GM23338 (cell line): ENCODE measurements around the gene CWC27. TPM values are rescaled to one million over a fixed set of nuclear protein-coding genes. Genes with fewer than 3 reads are reported as not detected.

Source experiments
- ATAC-seq: fragments of 200-7000 bp; cut with Tn5 transposase; 3 replicates; pipeline ENCODE4 v1.9.1; 2020
- DNase-seq: peaks from one replicate; pipeline ENCODE4 v3.0.0-alpha.2; 2015; ENCODE audit warnings: low spot score
- H2AFZ ChIP-seq: fragments of 200-600 bp; sonication (generic); 2 replicates; pipeline ENCODE4 v1.8.0; 2016; ENCODE audit warnings: antibody characterized with exemption, mild to moderate bottlenecking, moderate library complexity
- H3F3A ChIP-seq: fragments of 200-600 bp; sonication (generic); replicated peaks from 2 replicates; pipeline ENCODE4 v1.8.0; 2017; ENCODE audit warnings: antibody characterized with exemption, mixed run types, low read depth
- H3K27ac ChIP-seq: fragments of 200-600 bp; sonication (generic); 2 replicates; pipeline ENCODE4 v1.6.1; 2016; ENCODE audit warnings: low read depth
- H3K27me3 ChIP-seq: fragments of 200-600 bp; sonication (generic); 2 replicates; pipeline ENCODE4 v1.8.0; 2016; ENCODE audit warnings: mild to moderate bottlenecking, mixed run types, moderate library complexity; ENCODE audit not compliant: insufficient read depth
- H3K36me3 ChIP-seq: fragments of 200-600 bp; sonication (generic); 2 replicates; pipeline ENCODE4 v1.8.0; 2016; ENCODE audit warnings: mild to moderate bottlenecking; ENCODE audit not compliant: insufficient read depth
- H3K4me1 ChIP-seq: fragments of 200-600 bp; sonication (generic); 2 replicates; pipeline ENCODE4 v1.8.0; 2016; ENCODE audit warnings: mild to moderate bottlenecking, moderate library complexity; ENCODE audit not compliant: insufficient read depth
- H3K4me2 ChIP-seq: fragments of 200-600 bp; sonication (generic); 2 replicates; pipeline ENCODE4 v1.7.1; 2017; ENCODE audit warnings: mixed run types
- H3K4me3 ChIP-seq: fragments of 200-600 bp; sonication (generic); 2 replicates; pipeline ENCODE4 v1.6.1; 2016; ENCODE audit warnings: mixed run types
- H3K79me2 ChIP-seq: fragments of 200-600 bp; sonication (generic); replicated peaks from 2 replicates; pipeline ENCODE4 v1.8.0; 2017; ENCODE audit warnings: mild to moderate bottlenecking; ENCODE audit not compliant: insufficient read depth
- H3K9me2 ChIP-seq: fragments of 200-600 bp; sonication (generic); 2 replicates; pipeline ENCODE4 v1.8.0; 2017; ENCODE audit not compliant: insufficient read depth
- H4K20me1 ChIP-seq: fragments of 200-600 bp; sonication (generic); replicated peaks from 2 replicates; pipeline ENCODE4 v1.8.0; 2017; ENCODE audit warnings: mild to moderate bottlenecking; ENCODE audit not compliant: insufficient read depth
- H3K27ac Mint-ChIP-seq: 2 replicates; pipeline ENCODE4 v1.8.0; 2020; ENCODE audit warnings: inconsistent platforms, mild to moderate bottlenecking, moderate library complexity, mixed read lengths
- H3K27me3 Mint-ChIP-seq: 3 replicates; pipeline ENCODE4 v1.8.0; 2022; ENCODE audit warnings: low read depth, mild to moderate bottlenecking, moderate library complexity, mixed read lengths, inconsistent platforms; ENCODE audit not compliant: insufficient read depth, poor library complexity
- H3K36me3 Mint-ChIP-seq: 3 replicates; pipeline ENCODE4 v1.8.0; 2021; ENCODE audit warnings: low read depth, mild to moderate bottlenecking, inconsistent platforms, moderate library complexity, mixed read lengths
- H3K4me1 Mint-ChIP-seq: 3 replicates; pipeline ENCODE4 v1.8.0; 2020; ENCODE audit warnings: mild to moderate bottlenecking, inconsistent platforms, mixed read lengths
- H3K4me3 Mint-ChIP-seq: 3 replicates; pipeline ENCODE4 v1.8.0; 2021; ENCODE audit warnings: moderate library complexity, mild to moderate bottlenecking, inconsistent platforms, mixed read lengths
- H3K9me3 Mint-ChIP-seq: 3 replicates; pipeline ENCODE4 v1.8.0; 2020; ENCODE audit warnings: moderate library complexity, mild to moderate bottlenecking, inconsistent platforms, mixed read lengths
- CREB1 ChIP-seq: fragments of 250-450 bp; sonication (Bioruptor Pico); IDR thresholded peaks from 2 replicates; pipeline ENCODE4 v1.5.0; 2020; ENCODE audit warnings: low read depth, mild to moderate bottlenecking, moderate library complexity
- EZH2 ChIP-seq: fragments of 200-600 bp; sonication (generic); IDR thresholded peaks from one replicate; pipeline ENCODE4 v1.8.0; 2017; ENCODE audit warnings: antibody characterized with exemption, mild to moderate bottlenecking, low read depth; ENCODE audit not compliant: unreplicated experiment
- EZH2phosphoT487 ChIP-seq: fragments of 200-600 bp; sonication (generic); IDR thresholded peaks from one replicate; pipeline ENCODE4 v1.8.1; 2018; ENCODE audit warnings: antibody characterized with exemption; ENCODE audit not compliant: unreplicated experiment
- JUNB ChIP-seq: IDR thresholded peaks from one replicate; pipeline ENCODE4 v1.6.1; 2016; ENCODE audit warnings: antibody characterized with exemption; ENCODE audit not compliant: unreplicated experiment
- NANOG ChIP-seq: IDR thresholded peaks from 2 replicates; pipeline ENCODE4 v1.6.1; 2016; ENCODE audit warnings: antibody characterized with exemption, borderline replicate concordance
- REST ChIP-seq: IDR thresholded peaks from one replicate; pipeline ENCODE4 v1.6.1; 2018; ENCODE audit warnings: antibody characterized with exemption; ENCODE audit not compliant: unreplicated experiment
- STAT1 ChIP-seq: IDR thresholded peaks from one replicate; pipeline ENCODE4 v1.6.1; 2016; ENCODE audit warnings: antibody characterized with exemption; ENCODE audit not compliant: unreplicated experiment
- ZNF114 ChIP-seq: fragments of 250-450 bp; sonication (Bioruptor Pico); IDR thresholded peaks from 2 replicates; pipeline ENCODE4 v1.5.0; 2020; ENCODE audit warnings: mild to moderate bottlenecking, moderate library complexity
- polyA plus RNA-seq: library from polyadenylated mRNA; unstranded; fragments of >200 nt; fragmentation: Nextera tagmentation; extraction: Ambion mirVana; gene quantifications from 2 replicates; pipeline ENCODE4 v1.2.1, GENCODE V29; 2016
- total RNA-seq: library from RNA; depleted of rRNA; stranded (reverse); fragments of >200 nt; shearing (Covaris generic); gene quantifications from 2 replicates; pipeline ENCODE4 v1.2.3, GENCODE V29; 2014

The CWC27 gene
- total and polyA plus RNA-seq, 2 experiments from 2014 or later: 27.7 to 115 TPM

- no peaks in the 10 kb centered on the region for H3K36me3 ChIP-seq
- no peak overlapping the region for H3K27ac Mint-ChIP-seq
- H4K20me1 ChIP-seq: no peaks in the 10 kb centered on the region
- no peak for DNase-seq
- no peak overlapping the region for H3K27ac ChIP-seq
- no peaks in the 10 kb centered on the region for H3K36me3 Mint-ChIP-seq
- H3K27me3 ChIP-seq: no peaks in the 10 kb centered on the region
- H3F3A ChIP-seq: no peaks in the 10 kb centered on the region
- H3K79me2 ChIP-seq: no peaks in the 10 kb centered on the region
- no peaks in the 10 kb centered on the region for H3K4me1 ChIP-seq
- H3K4me3 ChIP-seq: no peak overlapping the region
- no peak overlapping the region for H2AFZ ChIP-seq
- H3K27me3 Mint-ChIP-seq: no peaks in the 10 kb centered on the region
- no peak for ATAC-seq
- H3K4me3 Mint-ChIP-seq: no peak overlapping the region
- H3K4me2 ChIP-seq: no peak overlapping the region
- H3K9me2 ChIP-seq: no peaks in the 10 kb centered on the region
- H3K9me3 Mint-ChIP-seq: no peaks in the 10 kb centered on the region
- TF ChIP-seq EZH2: no peak
- no peak for TF ChIP-seq EZH2phosphoT487
- TF ChIP-seq REST: no peak
- TF ChIP-seq JUNB: no peak
- TF ChIP-seq STAT1: no peak
- TF ChIP-seq NANOG: no peak
- no peak for TF ChIP-seq ZNF114 (CRISPR knock-in tag)
- H3K4me1 Mint-ChIP-seq: no peaks in the 10 kb centered on the region
These were observed 112.1 kb downstream of the CWC27 start for GRCh38 chr5:64880821-64881220.

- Mint-ChIP-seq H3K27ac (no peak overlapping the region), H3K9me3 (no peaks in the 10 kb centered on the region), H3K4me3 (no peak overlapping the region), H3K27me3 (no peaks in the 10 kb centered on the region), H3K4me1 (no peaks in the 10 kb centered on the region), H3K36me3 (no peaks in the 10 kb centered on the region)
- DNase-seq (no peak), ATAC-seq (no peak)
- Histone ChIP-seq H3F3A (no peaks in the 10 kb centered on the region), H3K9me2 (no peaks in the 10 kb centered on the region), H3K27me3 (no peaks in the 10 kb centered on the region), H2AFZ (no peak overlapping the region), H4K20me1 (no peaks in the 10 kb centered on the region), H3K36me3 (no peaks in the 10 kb centered on the region), H3K4me3 (no peak overlapping the region), H3K79me2 (no peaks in the 10 kb centered on the region), H3K4me2 (no peak overlapping the region), H3K4me1 (no peaks in the 10 kb centered on the region), H3K27ac (no peak overlapping the region)
- TF ChIP-seq EZH2 (no peak), EZH2phosphoT487 (no peak), JUNB (no peak), REST (no peak), STAT1 (no peak), ZNF114 (CRISPR knock-in tag) (no peak), CREB1 (no peak)
These were observed 115.2 kb downstream of the CWC27 start for GRCh38 chr5:64883912-64884311.
